ENCODE results near the gene AP4M1. TPM values are rescaled to one million over a fixed set of nuclear protein-coding genes. Genes with fewer than 3 reads are reported as not detected.

Gene AP4M1
- total and polyA plus RNA-seq, 5 donors = 10.1 to 15.4 (median 13.9) TPM

DNA sequence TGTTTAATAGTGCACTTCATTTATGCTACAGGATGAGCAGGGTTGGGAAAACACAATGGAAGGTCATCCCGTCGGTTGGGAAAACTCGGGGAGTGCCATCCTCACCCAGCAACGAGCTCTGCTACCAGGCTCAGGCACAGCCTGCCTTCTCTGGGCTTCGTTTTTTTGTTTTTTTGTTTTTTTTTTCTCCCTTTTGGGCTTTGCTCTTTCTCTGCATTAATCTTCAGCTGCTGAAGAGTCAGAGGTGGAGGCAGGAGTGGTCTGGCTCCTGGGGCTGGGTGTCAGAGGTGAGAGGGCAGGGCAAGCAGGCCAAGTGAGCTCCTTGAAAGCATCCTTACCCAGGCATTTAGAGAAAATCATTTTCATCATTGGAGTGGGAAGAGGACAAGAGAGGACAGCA, 31.5 kb upstream of the AP4M1 start:
- DNase-seq = no peak
- Histone ChIP-seq H3K9me3 (ENCODE audit: control insufficient read depth, low read length) (peaks cover 19% of the 10 kb centered on the region), H3K27me3 (ENCODE audit: control insufficient read depth, insufficient read depth) (no peaks in the 10 kb centered on the region), H3K27ac (ENCODE audit: low read length) (no peak overlapping the region), H3K4me3 (ENCODE audit: low read length) (no peak overlapping the region), H3K4me1 (ENCODE audit: control insufficient read depth, insufficient read depth, low read length) (no peaks in the 10 kb centered on the region)
- ATAC-seq = no peak
- 96% methylated on average over 5 of the region's 5 CpGs for WGBS
- intact Hi-C loops (cut with DNase I) = no loop called here

- ATAC-seq (no peak), DNase-seq (no peak)
- Histone ChIP-seq H3K27me3 (ENCODE audit: control insufficient read depth, insufficient read depth) (no peaks in the 10 kb centered on the region), H3K9me3 (ENCODE audit: control insufficient read depth, low read length) (peaks cover 19% of the 10 kb centered on the region), H3K4me3 (ENCODE audit: low read length) (no peak overlapping the region), H3K4me1 (ENCODE audit: control insufficient read depth, insufficient read depth, low read length) (no peaks in the 10 kb centered on the region), H3K27ac (ENCODE audit: low read length) (no peak overlapping the region)
- intact Hi-C loops (cut with DNase I) = no loop called here
- WGBS = 98% methylated on average over 11 of the region's 11 CpGs
These were observed 30.3 kb upstream of the AP4M1 start for GRCh38 chr7:100071018-100071723.

- Histone ChIP-seq H3K9me3 (ENCODE audit: control insufficient read depth, low read length) (peaks cover 19% of the 10 kb centered on the region), H3K4me1 (ENCODE audit: control insufficient read depth, insufficient read depth, low read length) (no peaks in the 10 kb centered on the region), H3K27ac (ENCODE audit: low read length) (no peak overlapping the region), H3K27me3 (ENCODE audit: control insufficient read depth, insufficient read depth) (no peaks in the 10 kb centered on the region), H3K4me3 (ENCODE audit: low read length) (no peak overlapping the region)
- 97% methylated on average over 10 of the region's 10 CpGs for WGBS
- intact Hi-C loops (cut with DNase I) = no loop called here
- ATAC-seq (no peak), DNase-seq (no peak)
These were observed 29.0 kb upstream of the AP4M1 start for GRCh38 chr7:100072462-100072861.

DNA sequence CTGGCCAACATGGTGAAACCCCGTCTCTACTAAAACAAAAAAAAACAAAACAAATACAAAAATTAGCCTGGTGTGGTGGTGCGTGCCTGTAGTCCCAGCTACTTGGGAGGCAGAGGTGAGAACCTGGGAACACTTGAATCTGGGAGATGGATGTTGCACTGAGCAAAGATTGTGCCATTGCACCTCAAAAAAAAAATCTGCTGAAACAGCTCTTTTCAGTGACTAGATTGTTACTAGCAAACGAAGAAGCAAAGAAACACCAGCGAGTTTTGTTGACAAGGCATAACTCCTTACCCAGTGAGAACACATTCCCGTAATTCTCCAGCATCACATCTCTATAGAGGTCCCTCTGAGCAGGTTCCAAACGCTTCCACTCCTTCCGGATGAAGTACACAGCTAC, 26.6 kb upstream of the AP4M1 start:
- Histone ChIP-seq H3K4me3 (ENCODE audit: low read length) (no peak overlapping the region), H3K27ac (ENCODE audit: low read length) (no peak overlapping the region), H3K27me3 (ENCODE audit: control insufficient read depth, insufficient read depth) (no peaks in the 10 kb centered on the region), H3K4me1 (ENCODE audit: control insufficient read depth, insufficient read depth, low read length) (no peaks in the 10 kb centered on the region), H3K9me3 (ENCODE audit: control insufficient read depth, low read length) (peaks cover 19% of the 10 kb centered on the region)
- ATAC-seq = no peak
- no peak for DNase-seq
- 95% methylated on average over 7 of the region's 7 CpGs for WGBS
- intact Hi-C loops (cut with DNase I) = no loop called here

- no peak for DNase-seq
- intact Hi-C loops (cut with DNase I) = no loop called here
- H3K4me3 ChIP-seq (ENCODE audit: low read length) = no peak overlapping the region
- no peak for ATAC-seq
- H3K9me3 ChIP-seq (ENCODE audit: control insufficient read depth, low read length) = peaks cover 19% of the 10 kb centered on the region
- H3K27ac ChIP-seq (ENCODE audit: low read length) = no peak overlapping the region
- 94% methylated on average over 6 of the region's 6 CpGs for WGBS
- no peaks in the 10 kb centered on the region for H3K27me3 ChIP-seq (ENCODE audit: control insufficient read depth, insufficient read depth)
- H3K4me1 ChIP-seq (ENCODE audit: control insufficient read depth, insufficient read depth, low read length) = peaks cover 3% of the 10 kb centered on the region
These were observed 26.0 kb upstream of the AP4M1 start for GRCh38 chr7:100075418-100075817.

- intact Hi-C loops (cut with DNase I) = no loop called here
- Histone ChIP-seq H3K27ac (ENCODE audit: low read length) (no peak overlapping the region), H3K9me3 (ENCODE audit: control insufficient read depth, low read length) (peaks cover 4% of the 10 kb centered on the region), H3K4me3 (ENCODE audit: low read length) (no peak overlapping the region), H3K27me3 (ENCODE audit: control insufficient read depth, insufficient read depth) (no peaks in the 10 kb centered on the region), H3K4me1 (ENCODE audit: control insufficient read depth, insufficient read depth, low read length) (peaks cover 3% of the 10 kb centered on the region)
- WGBS = 92% methylated on average over 4 of the region's 4 CpGs
- no peak for DNase-seq
- no peak for ATAC-seq
These were observed 24.2 kb upstream of the AP4M1 start for GRCh38 chr7:100077205-100077604.

DNA sequence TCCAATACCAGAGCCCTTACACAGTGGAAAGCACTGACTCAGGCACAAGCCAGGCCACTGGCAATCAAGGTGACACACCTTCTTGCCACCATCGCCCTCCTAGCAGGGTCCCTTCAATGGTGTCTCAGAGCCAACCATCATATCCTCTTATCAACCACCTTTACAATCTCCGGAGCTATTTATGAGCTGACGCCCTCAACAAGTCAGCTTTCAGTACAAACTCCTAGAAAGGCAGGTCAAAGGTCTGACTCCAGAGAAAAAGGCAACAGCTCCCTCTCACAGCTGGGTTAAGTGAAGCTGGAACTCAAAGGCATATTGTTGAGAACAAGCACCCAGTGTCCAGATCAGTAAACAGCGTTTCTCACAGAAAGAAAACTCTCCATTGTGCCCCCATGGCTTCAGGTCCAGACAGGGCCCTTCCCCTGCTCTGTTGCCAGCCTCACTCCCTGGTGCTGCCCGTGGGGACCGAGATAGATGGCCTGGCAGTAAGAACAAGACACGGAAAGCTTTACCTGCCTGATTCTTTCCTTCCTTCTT, 22.4 kb upstream of the AP4M1 start:
- no peak overlapping the region for H3K27ac ChIP-seq (ENCODE audit: low read length)
- intact Hi-C loops (cut with DNase I) = no loop called here
- WGBS = 65% methylated on average over 7 of the region's 7 CpGs
- H3K4me3 ChIP-seq (ENCODE audit: low read length) = no peak overlapping the region
- H3K27me3 ChIP-seq (ENCODE audit: control insufficient read depth, insufficient read depth) = no peaks in the 10 kb centered on the region
- ATAC-seq (no peak), DNase-seq (no peak)
- H3K4me1 ChIP-seq (ENCODE audit: control insufficient read depth, insufficient read depth, low read length) = peaks cover 3% of the 10 kb centered on the region
- H3K9me3 ChIP-seq (ENCODE audit: control insufficient read depth, low read length) = no peaks in the 10 kb centered on the region

DNA sequence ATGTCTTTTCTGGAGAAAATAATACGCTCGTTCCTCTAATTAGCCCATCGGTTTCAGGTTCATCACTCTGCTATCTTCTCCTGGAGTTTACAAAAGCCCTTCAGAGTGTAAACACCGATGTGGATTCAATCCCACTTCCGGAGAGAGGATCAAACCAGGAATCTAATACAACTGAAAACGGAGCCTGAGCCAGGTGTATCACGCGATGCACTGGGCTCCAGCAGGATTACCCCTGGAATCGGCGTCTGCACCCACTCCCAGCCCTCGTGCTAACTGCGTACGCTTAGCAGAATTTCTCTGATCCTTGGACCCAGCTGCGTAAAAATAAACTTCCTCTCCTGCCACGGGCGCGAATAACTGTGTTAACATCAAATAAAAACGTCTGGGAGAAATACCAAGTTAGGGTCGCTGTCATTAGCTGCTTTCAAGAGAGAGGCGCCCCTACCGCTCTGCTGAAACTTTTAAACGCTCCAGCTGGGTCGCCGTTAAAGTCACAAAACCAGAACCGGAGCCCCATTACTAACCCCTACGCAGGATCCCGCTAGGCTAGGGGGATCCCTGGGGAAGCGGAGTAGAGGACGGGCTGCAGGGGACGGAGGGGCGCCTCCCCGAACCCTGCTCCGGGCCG, 20.4 kb upstream of the AP4M1 start:
- under 1% methylated on average over 34 of the region's 34 CpGs for WGBS

GRCh38 chr7:100081535-100082102, 19.8 kb upstream of the AP4M1 start, which contains the start of gene ZNF3:
TSS of gene ZNF3 (minus strand) at chr7:100081723. CDS start at chr7:100077357, 4,366 bp downstream.
- peaks cover 3% of the 10 kb centered on the region for H3K4me1 ChIP-seq (ENCODE audit: control insufficient read depth, insufficient read depth, low read length)
- intact Hi-C loops (cut with DNase I) = loop anchor here in 2 of 4 donors (10.0 kb wide), 1 partner anchor 87 kb away; no protein-coding TSS in a partner anchor
- H3K4me3 ChIP-seq (ENCODE audit: low read length) = peak within 1 kb of the TSS; percentile 76
- under 1% methylated on average over 55 of the region's 55 CpGs for WGBS
- ATAC-seq (peak; percentile 95 to 97), DNase-seq (peak; percentile 98 to 99 (median 99))
- H3K9me3 ChIP-seq (ENCODE audit: control insufficient read depth, low read length) = no peaks in the 10 kb centered on the region
- H3K27me3 ChIP-seq (ENCODE audit: control insufficient read depth, insufficient read depth) = no peaks in the 10 kb centered on the region
- peak within 1 kb of the TSS; percentile 60 for H3K27ac ChIP-seq (ENCODE audit: low read length)

More for the DNA sequence above, 20.4 kb upstream of the AP4M1 start:
- DNase-seq (no peak), ATAC-seq (peak in 1 of 2 donors; percentile 44)
- H3K9me3 ChIP-seq (ENCODE audit: control insufficient read depth, low read length) = no peaks in the 10 kb centered on the region
- peak overlapping the region; percentile 76 for H3K4me3 ChIP-seq (ENCODE audit: low read length)
- H3K27me3 ChIP-seq (ENCODE audit: control insufficient read depth, insufficient read depth) = no peaks in the 10 kb centered on the region
- H3K27ac ChIP-seq (ENCODE audit: low read length) = peak overlapping the region; percentile 60
- intact Hi-C loops (cut with DNase I) = loop anchor here in 2 of 4 donors (10.0 kb wide), 1 partner anchor 86 kb away; no protein-coding TSS in a partner anchor
- H3K4me1 ChIP-seq (ENCODE audit: control insufficient read depth, insufficient read depth, low read length) = peaks cover 3% of the 10 kb centered on the region

- ATAC-seq = no peak
These were observed 18.5 kb upstream of the AP4M1 start for GRCh38 chr7:100082978-100083377.

DNA sequence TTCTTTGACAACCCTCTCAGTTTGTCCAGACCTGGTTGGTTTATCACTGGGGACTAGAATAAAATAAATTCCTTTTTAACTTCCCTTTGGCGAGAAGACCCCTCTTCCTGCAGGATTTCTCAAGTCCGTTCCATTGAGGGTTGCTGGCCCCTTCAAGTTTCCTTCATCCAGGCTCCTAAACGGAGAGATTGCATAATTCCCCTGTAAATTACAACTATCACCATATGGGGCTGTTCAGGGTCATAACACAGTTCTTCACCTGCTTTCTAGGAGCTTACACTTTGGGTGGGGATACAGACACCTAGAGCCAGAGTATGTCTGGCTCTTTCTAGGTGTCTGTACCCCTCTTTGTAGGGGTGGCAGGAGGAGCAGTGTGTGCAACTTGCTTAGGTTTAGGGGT, 15.9 kb upstream of the AP4M1 start:
- 50% methylated on average over 3 of the region's 3 CpGs for WGBS
- no peak for ATAC-seq
- Histone ChIP-seq H3K27ac (ENCODE audit: low read length) (no peak overlapping the region), H3K27me3 (ENCODE audit: control insufficient read depth, insufficient read depth) (no peaks in the 10 kb centered on the region), H3K4me3 (ENCODE audit: low read length) (no peak overlapping the region), H3K9me3 (ENCODE audit: control insufficient read depth, low read length) (no peaks in the 10 kb centered on the region), H3K4me1 (ENCODE audit: control insufficient read depth, insufficient read depth, low read length) (peaks cover 3% of the 10 kb centered on the region)
- intact Hi-C loops (cut with DNase I) = loop anchor here in 2 of 4 donors (10.0 kb wide), 1 partner anchor 91 kb away; no protein-coding TSS in a partner anchor
- DNase-seq = no peak

More at GRCh38 chr7:100082978-100083377, 18.5 kb upstream of the AP4M1 start:
- intact Hi-C loops (cut with DNase I) = loop anchor here in 2 of 4 donors (10.0 kb wide), 1 partner anchor 88 kb away; no protein-coding TSS in a partner anchor
- H3K27ac ChIP-seq (ENCODE audit: low read length) = peak overlapping the region; percentile 59
- H3K4me3 ChIP-seq (ENCODE audit: low read length) = no peak overlapping the region
- peaks cover 3% of the 10 kb centered on the region for H3K4me1 ChIP-seq (ENCODE audit: control insufficient read depth, insufficient read depth, low read length)
- WGBS = 52% methylated on average over 4 of the region's 4 CpGs
- no peak for DNase-seq
- H3K27me3 ChIP-seq (ENCODE audit: control insufficient read depth, insufficient read depth) = no peaks in the 10 kb centered on the region
- no peaks in the 10 kb centered on the region for H3K9me3 ChIP-seq (ENCODE audit: control insufficient read depth, low read length)
